PC-9 (cell line): Measurements from ENCODE around the gene SRGAP1. TPM values are rescaled to one million over a fixed set of nuclear protein-coding genes. Genes with fewer than 3 reads are reported as not detected.

Experiments used
- BruUV-seq: library from RNA; stranded (reverse); fragments of 400-500 nt; replicated peaks from 2 replicates; lab custom pipeline; 2021; lab: Mats Ljungman, UMichigan
- CTCF ChIA-PET: fragments of 300-600 bp; sonication (Branson Sonifier 250); formaldehyde crosslinking; loops from one replicate; lab custom pipeline; 2022; ENCODE audit warnings: antibody characterized with exemption; lab: Charles Lee
- POLR2A ChIA-PET: fragments of 300-600 bp; sonication (Branson Sonifier 250); formaldehyde crosslinking; loops from one replicate; lab custom pipeline; 2022; ENCODE audit warnings: antibody characterized with exemption; ENCODE audit not compliant: unreplicated experiment; lab: Charles Lee
- DNase-seq, 2 experiments: peaks; one replicate each; pipeline versions ENCODE4 v3.0.0 to v3.0.0-alpha.2; 2015 to 2022; ENCODE audit warnings: mixed read lengths in 1 of 2
- H2AFZ ChIP-seq: fragments of 200-600 bp; sonication (generic); 2 replicates; pipeline ENCODE4 v1.8.1; 2017; ENCODE audit warnings: antibody characterized with exemption
- H3F3A ChIP-seq: fragments of 200-600 bp; sonication (generic); 2 replicates; pipeline ENCODE4 v1.8.1; 2017; ENCODE audit warnings: antibody characterized with exemption, mild to moderate bottlenecking, low read depth; ENCODE audit not compliant: insufficient read depth
- H3K27ac ChIP-seq: fragments of 200-600 bp; sonication (generic); 2 replicates; pipeline ENCODE4 v1.6.1; 2016; ENCODE audit warnings: mixed run types
- H3K27me3 ChIP-seq: fragments of 200-600 bp; sonication (generic); 2 replicates; pipeline ENCODE4 v1.6.1; 2016; ENCODE audit warnings: low read depth, mixed run types; ENCODE audit not compliant: insufficient read depth
- H3K36me3 ChIP-seq: fragments of 200-600 bp; sonication (generic); 2 replicates; pipeline ENCODE4 v1.6.1; 2016; ENCODE audit warnings: low read depth, mixed run types
- H3K4me1 ChIP-seq: fragments of 200-600 bp; sonication (generic); replicated peaks from 2 replicates; pipeline ENCODE4 v1.6.1; 2016; ENCODE audit warnings: mixed run types; ENCODE audit not compliant: insufficient read depth
- H3K4me2 ChIP-seq: fragments of 200-600 bp; sonication (generic); 2 replicates; pipeline ENCODE4 v1.6.1; 2017; ENCODE audit warnings: mixed run types
- H3K4me3 ChIP-seq: fragments of 200-600 bp; sonication (generic); 2 replicates; pipeline ENCODE4 v1.6.1; 2016; ENCODE audit warnings: mixed run types
- H3K79me2 ChIP-seq: fragments of 200-600 bp; sonication (generic); 2 replicates; pipeline ENCODE4 v1.6.1; 2017; ENCODE audit warnings: low read depth, mixed run types
- H3K9me2 ChIP-seq: fragments of 200-600 bp; sonication (generic); 2 replicates; pipeline ENCODE4 v1.8.1; 2017; ENCODE audit warnings: mild to moderate bottlenecking; ENCODE audit not compliant: insufficient read depth
- H3K9me3 ChIP-seq: fragments of 200-600 bp; sonication (generic); 2 replicates; pipeline ENCODE4 v1.8.1; 2016; ENCODE audit warnings: low read depth; ENCODE audit not compliant: insufficient read depth
- H4K20me1 ChIP-seq: fragments of 200-600 bp; sonication (generic); 2 replicates; pipeline ENCODE4 v1.8.1; 2017; ENCODE audit not compliant: insufficient read depth
- EZH2 ChIP-seq: fragments of 200-600 bp; sonication (generic); IDR thresholded peaks from 2 replicates; pipeline ENCODE4 v1.8.0; 2017; ENCODE audit warnings: antibody characterized with exemption, low read depth
- intact Hi-C: fragments of 100-400 bp; cut with micrococcal nuclease; formaldehyde crosslinking; loops from one replicate; pipeline ENCODE4 v1.10.0; 2022; ENCODE audit not compliant: unreplicated experiment
- total RNA-seq: library from RNA; stranded (reverse); gene quantifications from 2 replicates; pipeline ENCODE4 v1.2.3, GENCODE V29; 2021
- TF ChIP-seq, protein P1 (sequence below): fragments of 200-600 bp; sonication (generic); conservative IDR thresholded peaks from 2 replicates; pipeline ENCODE4 v1.6.1; 2017; ENCODE audit warnings: mixed run types, antibody characterized with exemption, mild to moderate bottlenecking, moderate library complexity

Gene SRGAP1
- total RNA-seq, 1 experiment from 2014 or later: 24.5 TPM

DNA sequence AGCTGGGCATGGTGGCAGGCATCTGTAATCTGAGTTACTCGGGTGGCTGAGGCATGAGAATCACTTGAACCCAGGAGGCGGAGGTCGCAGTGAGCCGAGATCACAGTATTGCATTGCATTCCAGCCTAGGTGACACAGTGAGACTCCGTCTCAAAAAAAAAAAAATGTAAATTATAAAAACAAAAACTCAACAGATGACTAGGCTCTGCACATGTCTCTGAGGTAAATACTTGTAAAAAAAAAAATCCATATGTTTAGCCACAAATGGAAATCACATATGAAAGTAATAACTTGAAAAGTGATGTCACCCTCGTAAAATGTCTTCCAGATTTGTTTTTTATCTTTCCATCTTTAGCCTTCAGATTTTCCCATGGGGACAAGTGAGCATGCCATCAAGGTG is 292.6 kb downstream of the SRGAP1 start:
- ChIA-PET POLR2A (no interaction called here), CTCF (no interaction called here)
- no peak for TF ChIP-seq EZH2
- TF ChIP-seq, protein P1, sequence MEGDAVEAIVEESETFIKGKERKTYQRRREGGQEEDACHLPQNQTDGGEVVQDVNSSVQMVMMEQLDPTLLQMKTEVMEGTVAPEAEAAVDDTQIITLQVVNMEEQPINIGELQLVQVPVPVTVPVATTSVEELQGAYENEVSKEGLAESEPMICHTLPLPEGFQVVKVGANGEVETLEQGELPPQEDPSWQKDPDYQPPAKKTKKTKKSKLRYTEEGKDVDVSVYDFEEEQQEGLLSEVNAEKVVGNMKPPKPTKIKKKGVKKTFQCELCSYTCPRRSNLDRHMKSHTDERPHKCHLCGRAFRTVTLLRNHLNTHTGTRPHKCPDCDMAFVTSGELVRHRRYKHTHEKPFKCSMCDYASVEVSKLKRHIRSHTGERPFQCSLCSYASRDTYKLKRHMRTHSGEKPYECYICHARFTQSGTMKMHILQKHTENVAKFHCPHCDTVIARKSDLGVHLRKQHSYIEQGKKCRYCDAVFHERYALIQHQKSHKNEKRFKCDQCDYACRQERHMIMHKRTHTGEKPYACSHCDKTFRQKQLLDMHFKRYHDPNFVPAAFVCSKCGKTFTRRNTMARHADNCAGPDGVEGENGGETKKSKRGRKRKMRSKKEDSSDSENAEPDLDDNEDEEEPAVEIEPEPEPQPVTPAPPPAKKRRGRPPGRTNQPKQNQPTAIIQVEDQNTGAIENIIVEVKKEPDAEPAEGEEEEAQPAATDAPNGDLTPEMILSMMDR: no peak
- no peak for DNase-seq
- H3K27ac ChIP-seq: no peak overlapping the region
- H3K4me3 ChIP-seq: no peak overlapping the region
- no peaks in the 10 kb centered on the region for H3K9me2 ChIP-seq
- no peaks in the 10 kb centered on the region for H4K20me1 ChIP-seq
- intact Hi-C loops: no loop called here
- no peaks in the 10 kb centered on the region for H3K4me1 ChIP-seq
- no peak overlapping the region for H3K4me2 ChIP-seq
- no peaks in the 10 kb centered on the region for H3K79me2 ChIP-seq
- H3F3A ChIP-seq: no peaks in the 10 kb centered on the region; the same call in 1 of the 2 replicates
- peaks cover 28% of the 10 kb centered on the region for H3K36me3 ChIP-seq
- no peak overlapping the region for H2AFZ ChIP-seq
- H3K27me3 ChIP-seq: no peaks in the 10 kb centered on the region
- BruUV-seq: no TSS peak
- H3K9me3 ChIP-seq: no peaks in the 10 kb centered on the region

GRCh38 chr12:64139021-64139420 is 294.5 kb downstream of the SRGAP1 start:
- Histone ChIP-seq H3K27ac (no peak overlapping the region), H4K20me1 (no peaks in the 10 kb centered on the region), H2AFZ (no peak overlapping the region), H3K4me3 (no peak overlapping the region), H3K27me3 (no peaks in the 10 kb centered on the region), H3F3A (no peaks in the 10 kb centered on the region; the same call in 1 of the 2 replicates), H3K9me3 (no peaks in the 10 kb centered on the region), H3K4me1 (no peaks in the 10 kb centered on the region), H3K4me2 (no peak overlapping the region), H3K9me2 (no peaks in the 10 kb centered on the region), H3K36me3 (peaks cover 22% of the 10 kb centered on the region), H3K79me2 (no peaks in the 10 kb centered on the region)
- TF ChIP-seq EZH2: no peak
- TF ChIP-seq, protein P1: no peak
- ChIA-PET POLR2A (no interaction called here), CTCF (no interaction called here)
- intact Hi-C loops: no loop called here
- no peak for DNase-seq
- no TSS peak for BruUV-seq

DNA sequence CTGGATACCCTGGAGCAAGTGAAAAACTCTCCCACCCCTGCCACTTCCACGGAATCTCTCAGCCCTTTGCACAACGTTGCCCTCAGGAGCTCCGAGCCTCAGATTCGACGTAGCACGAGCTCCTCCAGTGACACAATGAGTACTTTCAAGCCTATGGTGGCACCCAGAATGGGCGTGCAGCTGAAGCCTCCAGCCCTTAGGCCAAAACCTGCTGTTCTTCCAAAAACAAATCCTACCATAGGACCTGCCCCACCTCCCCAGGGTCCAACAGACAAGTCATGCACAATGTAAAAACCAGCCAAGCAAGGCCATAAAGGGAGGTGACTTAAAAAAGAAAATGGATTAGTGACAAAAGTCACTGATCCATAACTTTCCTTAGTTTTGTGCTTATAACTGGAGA is 297.9 kb downstream of the SRGAP1 start:
- Histone ChIP-seq H3K9me2 (no peaks in the 10 kb centered on the region), H3K36me3 (peaks cover 17% of the 10 kb centered on the region; the same call in 1 of the 2 replicates), H3K9me3 (no peaks in the 10 kb centered on the region), H3K27ac (no peak overlapping the region), H3F3A (no peaks in the 10 kb centered on the region; the same call in none of the 2 replicates), H3K4me1 (no peaks in the 10 kb centered on the region), H3K27me3 (no peaks in the 10 kb centered on the region), H2AFZ (no peak overlapping the region), H3K79me2 (no peaks in the 10 kb centered on the region), H3K4me2 (no peak overlapping the region), H3K4me3 (no peak overlapping the region), H4K20me1 (no peaks in the 10 kb centered on the region)
- CTCF ChIA-PET: no interaction called here
- no peak for TF ChIP-seq EZH2
- TF ChIP-seq, protein P1: no peak
- BruUV-seq: no TSS peak
- POLR2A ChIA-PET: no interaction called here
- no peak for DNase-seq
- intact Hi-C loops: no loop called here
